ENCODE data around the gene TMEM62.

DNA sequence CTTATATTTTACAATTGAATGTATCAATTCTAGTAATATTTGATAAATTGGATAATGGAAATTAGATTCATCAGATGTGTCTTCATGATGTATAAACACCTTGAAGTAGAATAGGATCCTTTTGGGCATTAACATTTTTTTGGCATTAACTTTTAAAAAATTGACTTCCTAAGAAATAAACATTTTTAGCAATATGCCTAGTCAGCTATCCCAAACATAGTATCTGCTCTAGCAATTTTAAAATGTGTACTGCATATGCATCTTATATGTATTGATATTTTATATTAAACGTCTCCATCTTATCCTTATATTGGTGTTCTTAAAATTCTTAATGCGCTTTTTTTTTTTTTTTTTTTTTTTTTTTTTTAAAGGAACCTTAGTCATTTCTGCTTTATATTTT, 60.3 kb downstream of the TMEM62 start:
- TF ChIP-seq, protein P1, sequence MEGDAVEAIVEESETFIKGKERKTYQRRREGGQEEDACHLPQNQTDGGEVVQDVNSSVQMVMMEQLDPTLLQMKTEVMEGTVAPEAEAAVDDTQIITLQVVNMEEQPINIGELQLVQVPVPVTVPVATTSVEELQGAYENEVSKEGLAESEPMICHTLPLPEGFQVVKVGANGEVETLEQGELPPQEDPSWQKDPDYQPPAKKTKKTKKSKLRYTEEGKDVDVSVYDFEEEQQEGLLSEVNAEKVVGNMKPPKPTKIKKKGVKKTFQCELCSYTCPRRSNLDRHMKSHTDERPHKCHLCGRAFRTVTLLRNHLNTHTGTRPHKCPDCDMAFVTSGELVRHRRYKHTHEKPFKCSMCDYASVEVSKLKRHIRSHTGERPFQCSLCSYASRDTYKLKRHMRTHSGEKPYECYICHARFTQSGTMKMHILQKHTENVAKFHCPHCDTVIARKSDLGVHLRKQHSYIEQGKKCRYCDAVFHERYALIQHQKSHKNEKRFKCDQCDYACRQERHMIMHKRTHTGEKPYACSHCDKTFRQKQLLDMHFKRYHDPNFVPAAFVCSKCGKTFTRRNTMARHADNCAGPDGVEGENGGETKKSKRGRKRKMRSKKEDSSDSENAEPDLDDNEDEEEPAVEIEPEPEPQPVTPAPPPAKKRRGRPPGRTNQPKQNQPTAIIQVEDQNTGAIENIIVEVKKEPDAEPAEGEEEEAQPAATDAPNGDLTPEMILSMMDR (conservative IDR thresholded peaks at IDR 0.05; ENCODE audit: low read length): no peak
- TF ChIP-seq EZH2phosphoT487 (IDR thresholded peaks at IDR 0.05; ENCODE audit: borderline replicate concordance): no peak
